Fibroblast of skin of right quadriceps (primary cell): ENCODE measurements around the gene PINLYP.
A peak's percentile ranks its signal among the peaks of the same experiment; 100 is the strongest.

Experiments used
- DNase-seq: peaks from one replicate; pipeline ENCODE4 v3.0.0-alpha.2; 2013

Gene PINLYP

DNA sequence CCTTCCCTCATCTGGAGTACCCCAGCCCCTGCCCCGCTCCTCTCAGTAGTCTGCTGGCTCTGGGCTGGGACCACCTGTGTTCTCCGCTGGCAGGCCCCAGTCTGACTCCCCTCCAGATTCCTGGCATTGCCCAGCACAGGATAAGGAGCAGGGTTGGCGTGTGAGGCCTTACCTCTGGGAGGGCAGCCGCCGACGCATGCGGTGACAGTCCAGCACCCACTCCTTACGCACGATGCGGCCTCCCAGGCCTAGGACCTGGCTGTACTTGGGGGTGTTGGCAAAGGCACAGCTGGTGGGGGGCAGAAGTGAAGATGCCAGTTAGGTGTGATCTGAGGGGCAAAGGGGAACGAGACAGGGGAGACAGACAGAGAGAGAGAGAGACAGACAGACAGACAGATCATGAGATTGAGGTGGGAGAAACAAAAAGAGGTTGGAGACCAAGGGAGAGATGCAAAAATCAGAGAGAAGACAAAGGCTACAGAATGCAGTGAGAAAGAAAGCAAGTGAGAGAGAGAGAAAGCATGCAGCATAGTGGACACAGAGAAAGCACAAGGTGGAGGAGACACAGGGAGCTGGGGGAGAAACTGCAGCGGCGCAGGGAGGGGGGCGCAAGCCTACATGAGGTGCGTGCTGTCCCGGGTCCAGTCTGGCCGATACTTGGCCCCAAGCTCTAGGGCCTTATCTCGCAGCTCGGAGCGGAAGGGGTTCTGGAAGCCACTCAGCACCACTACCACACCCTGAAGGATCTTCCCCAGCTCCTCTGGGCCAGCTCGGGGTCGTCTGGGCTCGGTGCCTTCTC lies 24.0 kb upstream of the PINLYP start:
- no peak for DNase-seq

DNA sequence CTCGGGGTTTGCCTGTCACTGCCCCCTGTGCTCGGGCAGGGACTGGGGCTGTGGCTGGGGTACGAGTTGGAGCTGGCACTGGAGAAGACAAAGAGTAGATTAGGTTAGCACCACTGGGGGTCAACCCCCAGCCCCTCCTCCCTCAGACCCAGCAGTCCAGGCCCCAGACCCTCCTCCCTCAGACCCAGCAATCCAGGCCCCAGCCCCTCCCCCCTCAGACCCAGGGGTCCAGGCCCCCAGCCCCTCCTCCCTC lies 23.5 kb upstream of the PINLYP start:
- no peak for DNase-seq

DNA sequence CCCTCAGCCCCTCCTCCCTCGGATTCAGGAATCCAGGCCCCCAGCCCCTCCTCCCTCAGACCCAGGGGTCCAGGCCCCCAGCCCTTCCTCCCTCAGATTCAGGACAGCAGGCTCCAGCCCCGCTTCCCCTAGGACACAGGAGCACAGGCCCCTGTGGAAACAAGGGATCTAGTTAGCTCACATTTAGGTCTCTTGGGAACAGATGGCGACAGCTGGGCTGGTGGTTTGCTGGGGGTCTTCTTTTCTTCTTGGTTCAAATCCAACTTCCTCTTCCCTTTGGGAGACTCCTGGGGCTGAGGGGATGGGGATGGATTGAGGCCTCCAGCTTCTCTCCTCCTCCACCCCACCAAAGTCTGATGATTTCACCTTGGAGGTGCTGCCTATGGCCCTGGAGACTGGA lies 23.0 kb upstream of the PINLYP start:
- no peak for DNase-seq

DNA sequence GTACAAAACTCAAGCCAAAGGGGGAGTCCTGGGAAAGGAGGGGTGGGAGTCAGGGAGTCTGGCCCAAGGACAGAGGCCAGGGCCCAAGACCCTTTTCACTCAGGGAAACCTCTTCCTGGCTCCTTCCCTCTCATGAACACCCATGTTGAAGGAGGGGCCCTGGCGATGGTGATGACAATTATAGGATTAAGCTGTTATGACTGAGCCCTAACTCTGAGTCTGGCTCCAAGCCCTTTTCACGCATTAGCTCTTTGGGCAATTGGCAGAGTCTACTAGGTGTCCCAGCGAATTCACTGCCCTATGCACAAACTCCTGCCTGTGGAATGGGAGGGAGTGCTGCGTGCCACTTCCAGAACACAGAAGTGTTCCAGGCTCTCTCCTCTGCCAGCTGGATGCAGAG lies 21.9 kb upstream of the PINLYP start:
- no peak for DNase-seq

DNA sequence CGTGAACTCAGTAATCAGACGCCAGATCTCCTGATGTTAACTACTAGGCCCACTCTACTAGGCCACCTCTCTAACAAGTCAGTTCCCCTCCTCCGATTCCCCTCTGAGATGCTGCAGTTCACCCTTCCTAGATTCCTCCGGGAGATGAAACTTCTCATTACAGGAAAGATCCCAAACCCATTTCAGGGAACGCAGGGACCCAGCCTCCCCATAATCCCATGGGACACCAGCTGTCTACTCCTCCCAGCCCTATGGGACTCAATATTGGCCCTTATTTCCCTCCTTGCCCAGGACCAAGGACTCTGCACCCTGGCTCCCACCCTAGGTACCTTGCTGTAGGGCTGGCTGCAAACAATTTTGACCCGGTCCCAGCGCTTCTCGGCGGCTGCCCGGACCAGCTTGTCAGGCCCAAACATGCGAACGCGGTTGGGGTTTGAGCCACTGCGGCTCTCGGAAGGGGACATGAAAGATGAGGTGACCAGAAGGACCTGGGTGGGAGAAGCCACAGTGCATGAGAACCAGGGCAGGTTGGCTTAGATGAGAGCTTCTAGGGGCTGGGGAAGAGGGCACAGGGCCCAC lies 21.2 kb upstream of the PINLYP start:
- DNase-seq, result no peak

DNA sequence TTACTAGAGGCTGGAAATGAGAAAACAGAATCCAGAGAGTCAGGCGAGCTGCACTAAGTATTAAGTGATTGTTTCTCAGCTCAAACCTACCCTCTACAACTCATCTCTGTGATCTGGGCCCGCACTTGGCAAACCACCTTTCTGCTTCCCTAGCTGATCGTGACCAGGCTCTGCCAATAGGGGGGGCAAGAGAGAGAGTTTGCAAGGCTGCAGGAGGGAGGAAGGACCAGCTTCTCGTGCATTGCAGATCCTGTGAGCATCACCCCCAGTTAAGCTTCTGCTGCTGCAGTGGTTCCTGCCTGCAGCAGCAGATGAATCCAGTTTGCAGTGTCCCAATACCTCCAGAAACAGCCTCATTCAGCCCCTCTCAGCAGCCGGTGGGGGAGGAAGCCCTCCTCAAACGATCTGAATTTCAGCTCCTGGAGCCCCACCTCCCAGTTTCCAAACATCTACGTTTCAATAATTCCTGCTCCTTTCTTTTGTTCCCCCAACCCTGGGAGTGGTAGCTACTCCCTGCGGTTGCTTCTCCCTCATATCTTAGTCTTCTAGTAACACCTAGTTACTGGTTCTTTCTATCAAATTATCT lies 20.3 kb upstream of the PINLYP start:
- DNase-seq, result peak; percentile 58

DNA sequence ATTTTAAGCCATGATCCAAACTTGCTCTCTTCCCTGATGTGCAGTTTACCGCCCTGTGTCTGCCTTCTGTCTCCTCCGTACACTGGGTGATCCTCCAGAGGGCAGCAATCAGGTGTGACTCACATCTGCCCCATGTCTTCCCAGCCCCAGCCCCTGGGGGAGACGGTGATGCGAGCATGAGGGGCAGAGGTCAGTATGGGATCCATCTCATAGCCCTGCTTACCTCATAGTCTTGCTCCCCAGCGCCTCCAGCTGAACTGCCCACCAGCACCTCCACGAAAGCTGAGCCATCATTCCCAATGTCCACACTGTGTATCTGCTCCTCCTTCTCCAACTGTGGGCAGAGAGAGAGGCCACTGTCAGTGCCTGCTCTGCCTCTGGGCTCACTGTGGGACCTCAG lies 14.9 kb upstream of the PINLYP start:
- peak; percentile 4 for DNase-seq

DNA sequence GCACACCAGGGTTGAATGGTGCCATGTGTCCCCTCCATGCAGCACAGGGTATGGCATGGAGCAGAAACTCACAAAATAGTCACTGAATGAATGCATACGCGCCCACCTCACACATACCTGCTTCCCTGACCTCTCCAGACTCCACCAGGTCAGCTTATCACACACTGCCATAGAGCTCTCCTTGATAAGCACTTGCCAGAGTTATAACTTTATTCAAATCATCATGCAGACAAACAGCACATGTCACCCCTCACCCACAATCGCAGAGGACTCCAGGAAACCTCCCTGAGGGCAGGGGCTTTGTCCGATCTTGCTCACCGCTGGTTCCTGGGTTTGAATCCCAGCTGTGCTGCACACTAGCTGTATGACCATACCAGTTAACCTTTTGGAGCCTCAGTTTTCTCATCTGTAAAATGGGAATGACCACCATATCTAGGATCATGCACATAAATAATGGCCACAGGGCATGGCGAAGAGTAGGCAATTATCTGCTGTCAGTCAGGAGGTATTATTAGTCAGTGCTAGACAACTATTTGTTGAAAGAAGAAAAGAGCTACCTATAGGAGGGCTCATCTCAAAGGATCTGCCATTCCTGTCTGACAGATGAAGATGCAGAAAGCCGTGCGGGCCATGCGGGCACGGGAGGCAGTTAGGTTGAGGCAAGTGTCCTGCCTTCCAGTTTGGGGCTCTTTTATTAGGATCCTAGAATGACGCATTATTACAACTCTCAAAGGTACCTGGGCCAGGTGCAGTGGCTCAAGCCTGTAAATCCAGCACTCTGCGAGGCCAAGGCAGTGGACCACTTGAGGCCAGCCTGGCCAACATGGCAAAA lies 14.2 kb upstream of the PINLYP start:
- no peak for DNase-seq

DNA sequence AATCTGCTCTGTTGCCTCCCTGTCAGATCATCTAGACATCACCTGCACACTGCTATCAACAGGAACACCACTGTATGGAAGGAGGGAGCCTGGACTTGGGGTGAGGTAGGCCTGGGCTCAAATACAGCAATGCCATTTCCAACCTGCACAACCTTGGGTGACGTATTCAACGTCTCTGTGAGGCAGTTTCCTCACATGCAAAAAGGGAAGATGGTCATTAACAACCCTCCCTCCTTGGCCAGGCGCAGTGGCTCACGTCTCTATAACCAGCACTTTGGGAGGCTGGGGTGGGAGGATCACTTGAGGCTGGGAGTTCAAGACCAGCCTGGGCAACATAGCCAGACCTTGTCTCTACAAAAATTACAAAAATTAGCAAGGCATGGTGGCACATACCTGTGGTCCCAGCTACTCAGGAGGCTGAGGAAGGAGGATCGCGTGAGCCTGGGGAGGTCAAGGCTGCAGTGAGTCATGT lies 13.3 kb upstream of the PINLYP start:
- DNase-seq, result no peak

DNA sequence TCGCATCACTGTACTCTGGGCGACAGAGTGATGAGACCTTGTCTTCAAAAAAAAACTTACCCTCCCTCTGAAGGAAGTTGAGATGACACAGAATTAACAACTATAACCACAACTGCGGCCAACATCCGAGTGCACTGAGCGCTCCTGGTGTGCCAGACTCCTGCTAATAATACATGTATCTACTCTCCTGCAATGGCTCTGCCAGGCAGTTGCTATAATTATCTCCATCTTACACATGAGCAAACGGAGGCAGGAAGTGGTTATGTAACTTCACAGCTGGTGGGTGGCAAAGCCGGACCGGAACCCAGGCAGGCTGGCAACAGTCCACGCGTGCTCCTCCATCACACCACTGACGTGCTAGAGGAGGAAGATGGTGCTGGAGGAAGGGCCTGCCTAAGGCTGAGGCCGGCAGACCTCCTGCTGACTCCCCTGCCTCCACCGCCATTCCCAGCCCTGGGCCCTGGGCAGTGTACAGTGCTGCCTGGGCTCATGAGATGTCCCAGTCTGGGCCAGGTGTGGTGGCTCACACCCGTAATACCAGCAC lies 12.8 kb upstream of the PINLYP start:
- peak; percentile 77 for DNase-seq

DNA sequence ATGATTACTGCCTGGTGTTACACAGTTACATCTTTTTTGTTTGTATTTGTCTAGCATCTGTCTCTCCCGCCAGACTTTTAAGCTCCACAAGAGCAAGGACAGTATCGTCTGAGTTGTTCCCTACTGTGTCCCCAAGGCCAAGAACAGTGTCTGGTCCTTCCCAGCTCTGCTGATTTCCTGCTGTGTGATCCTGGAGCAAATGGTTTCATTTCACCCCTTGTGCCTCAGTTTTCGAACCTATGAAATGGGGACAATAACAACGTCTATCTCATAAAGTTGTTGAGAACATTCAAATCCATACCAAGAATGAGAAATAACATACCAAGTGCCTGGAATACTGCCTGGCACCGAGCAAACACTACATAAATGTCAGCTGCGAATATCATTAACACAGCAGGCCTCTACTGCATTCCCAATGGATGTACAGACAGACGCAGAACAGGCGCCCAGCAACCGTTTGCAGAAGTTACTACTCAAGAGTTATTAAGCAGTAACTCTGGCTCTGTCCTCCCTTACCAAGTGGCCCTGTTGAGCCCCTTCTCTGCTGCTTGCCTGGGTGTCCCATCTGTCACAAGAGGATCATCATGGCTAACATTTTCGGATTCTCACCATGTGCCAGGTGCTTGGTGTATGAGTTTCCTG lies 11.7 kb upstream of the PINLYP start:
- no peak for DNase-seq

DNA sequence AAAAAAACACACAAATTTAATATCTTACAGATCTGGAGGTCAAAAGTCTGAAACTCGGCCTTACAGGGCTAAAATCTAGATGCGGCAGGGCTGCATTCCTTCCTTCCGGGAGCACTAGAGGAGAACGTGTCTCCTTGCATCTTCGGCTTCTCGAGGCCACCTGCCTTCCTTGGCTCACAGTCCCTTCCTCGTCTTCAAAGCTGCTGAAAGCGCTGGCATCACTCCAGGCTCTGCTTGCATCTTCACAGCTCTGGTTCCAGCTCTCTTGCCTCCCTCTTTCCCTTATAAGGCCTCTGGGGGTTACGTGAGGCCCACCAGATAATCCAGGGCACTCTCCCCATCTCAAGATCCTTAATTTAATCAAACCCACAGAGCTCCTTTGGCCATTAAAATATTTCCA lies 10.8 kb upstream of the PINLYP start:
- DNase-seq, result no peak

DNA sequence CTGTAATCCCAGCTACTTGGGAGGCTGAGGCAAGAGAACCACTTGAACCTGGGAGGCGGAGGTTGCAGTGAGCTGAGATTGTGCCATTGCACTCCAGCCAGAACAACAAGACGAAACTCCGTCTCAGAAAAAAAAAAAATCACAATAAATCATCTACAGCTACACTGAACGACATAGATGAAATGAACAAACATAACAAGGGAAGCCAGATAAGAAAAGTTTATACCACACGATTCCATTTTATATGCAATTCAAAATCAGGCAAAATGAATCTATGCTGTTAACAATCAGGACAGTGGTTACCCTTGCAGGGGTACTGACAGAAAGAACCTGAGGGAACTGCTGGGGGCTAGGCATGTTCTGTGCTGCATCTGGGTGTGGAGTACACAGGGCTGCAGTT lies 5.9 kb upstream of the PINLYP start:
- no peak for DNase-seq

DNA sequence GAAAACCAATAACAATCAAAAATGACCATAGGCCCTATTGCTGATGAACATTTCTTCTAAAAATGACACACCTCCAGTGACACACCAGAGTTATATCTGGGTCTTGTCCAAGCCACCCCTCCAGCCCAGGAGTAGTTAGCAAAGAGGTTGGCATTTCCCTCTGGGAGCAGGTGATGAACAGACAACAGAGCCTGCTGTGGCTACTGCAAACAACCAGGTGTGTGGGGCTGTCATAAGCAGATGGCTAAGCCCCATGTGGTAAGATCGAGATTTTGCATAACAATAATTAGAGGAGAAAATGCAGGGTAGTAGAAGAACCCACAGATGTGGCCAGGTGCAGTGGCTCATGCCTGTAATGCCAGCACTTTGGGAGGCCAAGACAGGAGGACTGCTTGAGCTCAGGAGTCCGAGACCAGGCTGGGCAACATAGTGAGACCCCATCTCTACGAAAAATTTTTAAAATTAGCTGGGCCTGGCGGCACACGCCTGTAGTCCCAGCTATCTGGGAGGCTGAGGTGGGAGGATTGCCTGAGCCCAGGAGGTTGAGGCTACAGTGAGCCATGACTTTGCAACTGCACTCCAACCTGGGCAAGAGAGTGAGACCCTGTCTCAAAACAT lies 5.3 kb upstream of the PINLYP start:
- DNase-seq, result no peak

DNA sequence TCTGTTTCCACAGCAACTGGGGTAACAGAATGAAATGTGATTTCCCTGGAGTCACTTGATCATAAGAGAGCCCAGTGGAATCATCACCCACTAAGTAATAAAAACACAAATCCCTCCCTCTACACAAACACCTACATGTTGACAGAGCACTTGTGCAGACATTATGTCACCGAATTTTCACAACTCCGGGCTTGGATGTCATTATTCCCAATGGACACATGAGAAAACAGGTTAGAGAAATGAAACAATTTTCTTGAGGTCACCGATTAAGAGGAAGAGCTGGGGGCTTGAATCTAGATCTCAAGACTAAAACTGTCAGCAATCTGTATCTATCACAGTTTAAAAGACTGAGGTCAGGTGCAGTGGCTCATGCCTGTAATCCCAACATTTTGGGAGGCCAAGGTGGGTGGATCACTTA lies 3.4 kb upstream of the PINLYP start:
- DNase-seq, result no peak

DNA sequence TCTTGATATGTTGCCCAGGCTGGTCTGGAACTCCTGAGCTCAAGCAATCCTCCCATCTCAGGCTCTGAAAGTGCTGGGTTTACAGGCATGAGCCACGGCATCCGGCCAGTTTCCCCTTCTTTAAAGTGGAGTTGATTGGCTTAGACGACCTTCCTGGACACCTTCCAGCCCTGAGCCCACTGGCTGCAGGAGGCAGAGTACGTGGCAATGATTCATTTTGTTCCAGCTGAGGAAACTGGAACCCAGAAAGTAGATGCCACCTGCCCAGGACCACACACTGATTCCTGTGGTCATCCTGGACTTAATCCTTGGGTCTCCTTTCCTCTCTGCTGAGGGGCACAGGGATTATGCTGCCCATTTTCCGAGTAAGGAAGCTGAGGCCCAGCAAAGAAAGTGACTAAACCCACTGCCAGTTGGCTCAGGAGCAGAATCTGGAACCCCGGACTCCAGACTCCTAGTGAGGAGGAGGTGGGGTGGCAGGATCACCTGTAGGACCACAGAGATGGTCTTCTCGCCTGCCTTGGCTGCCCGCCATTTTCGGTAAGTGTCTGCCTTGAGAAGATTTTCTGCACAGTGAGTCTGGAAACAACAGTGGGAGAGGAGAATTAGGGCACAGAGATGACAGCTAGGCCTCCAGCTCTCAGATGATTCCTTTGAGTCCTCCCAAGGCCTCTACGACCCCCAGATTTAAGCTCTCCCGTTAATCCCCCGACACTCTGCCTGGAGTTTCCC lies 1.0 kb upstream of the PINLYP start:
- no peak for DNase-seq

DNA sequence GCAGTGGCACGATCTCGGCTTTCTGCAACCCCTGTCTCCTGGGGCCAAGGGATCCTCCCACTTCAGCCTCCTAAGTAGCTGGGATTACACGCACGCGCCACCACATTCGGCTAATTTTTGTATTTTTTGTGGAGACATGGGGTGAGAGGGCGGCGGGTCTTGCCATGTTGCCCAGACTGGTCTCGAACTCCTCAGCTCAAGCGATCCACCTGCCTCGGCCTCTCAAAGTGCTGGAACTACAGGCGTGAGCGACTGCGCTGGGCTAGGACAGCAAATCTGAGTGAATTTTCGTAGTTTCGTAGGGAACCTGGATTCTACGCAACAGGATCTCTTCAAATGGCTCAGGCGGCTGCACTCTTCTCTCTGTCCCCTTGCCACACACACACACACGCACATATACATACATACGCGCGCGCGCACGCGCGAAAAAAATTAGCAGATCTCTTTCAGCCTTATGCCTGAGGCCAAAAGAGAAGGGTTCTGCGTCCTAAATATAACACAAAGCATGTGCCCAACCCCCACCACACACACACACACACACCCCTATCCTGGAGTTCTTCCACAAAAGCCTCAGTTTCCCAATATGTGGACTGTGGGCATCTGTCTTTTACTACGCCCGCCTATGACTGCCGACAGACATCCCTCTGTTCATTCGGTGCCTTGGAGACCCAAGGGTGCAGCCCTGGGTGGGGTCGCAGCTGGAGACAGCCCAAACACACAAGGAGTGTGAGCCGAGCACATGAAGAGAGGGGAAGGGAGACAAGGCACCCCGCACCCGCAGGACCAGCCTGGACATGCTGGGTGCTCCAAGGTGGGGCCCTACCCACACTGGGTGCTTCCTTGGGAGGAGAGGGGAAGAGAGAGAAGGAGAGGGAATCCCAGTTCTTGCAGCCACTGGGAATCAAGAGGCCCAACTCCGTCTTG lies 616 bp downstream of the PINLYP start:
- DNase-seq, result no peak

DNA sequence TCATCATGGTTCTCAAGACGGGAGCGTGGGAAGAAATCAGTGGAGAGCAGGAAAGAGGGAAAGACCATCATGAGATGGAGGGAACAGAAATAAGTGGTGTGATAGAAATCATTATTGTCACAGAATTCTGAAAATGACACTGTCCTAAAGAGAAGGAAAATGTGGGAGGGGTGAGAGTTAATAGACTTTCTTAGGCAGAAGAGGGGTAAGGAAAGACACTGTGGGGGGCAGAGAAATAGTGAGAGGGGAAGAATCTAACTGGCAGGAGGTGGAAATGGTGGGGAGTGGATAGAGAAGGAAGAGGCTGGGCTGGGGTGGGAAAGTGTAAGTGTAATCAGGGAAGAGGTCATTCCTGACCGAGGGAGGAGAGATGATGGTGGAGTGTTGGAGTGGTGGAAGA lies 3.2 kb downstream of the PINLYP start:
- DNase-seq, result no peak

DNA sequence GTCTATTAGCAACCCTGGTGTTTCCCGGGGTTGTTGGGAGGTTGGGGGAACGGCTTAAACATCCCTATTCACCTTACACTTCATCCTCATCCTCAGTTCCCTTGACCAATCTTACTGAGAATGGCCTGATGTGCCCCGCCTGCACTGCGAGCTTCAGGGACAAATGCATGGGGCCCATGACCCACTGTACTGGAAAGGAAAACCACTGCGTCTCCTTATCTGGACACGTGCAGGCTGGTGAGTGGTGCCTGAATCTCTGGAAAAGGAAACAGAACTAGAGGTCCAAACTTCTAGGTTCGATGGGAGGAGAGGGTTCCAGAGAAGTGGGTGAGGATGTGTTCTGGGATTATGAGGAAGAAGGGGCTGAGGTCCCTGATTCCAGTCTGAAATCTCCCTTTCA lies 5.9 kb downstream of the PINLYP start:
- DNase-seq, result no peak

DNA sequence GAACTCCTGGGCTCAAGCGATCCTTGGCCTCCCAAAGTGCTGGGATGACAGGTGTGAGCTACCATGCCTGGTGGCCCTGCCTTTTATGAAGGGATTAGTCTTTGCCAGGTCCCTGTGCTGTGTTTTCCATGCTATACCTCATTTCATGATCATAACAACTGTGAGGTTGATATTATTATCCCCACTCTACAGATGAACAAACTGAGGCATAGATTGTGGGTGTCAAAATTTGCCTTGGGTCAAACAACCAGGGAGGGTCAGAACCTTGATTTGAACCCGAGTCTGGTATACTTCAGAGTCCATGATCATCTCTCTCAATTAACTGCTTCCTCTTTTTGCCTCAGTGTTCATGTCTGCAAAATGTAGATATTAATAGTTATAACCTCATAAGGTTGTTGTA lies 6.9 kb downstream of the PINLYP start:
- no peak for DNase-seq

DNA sequence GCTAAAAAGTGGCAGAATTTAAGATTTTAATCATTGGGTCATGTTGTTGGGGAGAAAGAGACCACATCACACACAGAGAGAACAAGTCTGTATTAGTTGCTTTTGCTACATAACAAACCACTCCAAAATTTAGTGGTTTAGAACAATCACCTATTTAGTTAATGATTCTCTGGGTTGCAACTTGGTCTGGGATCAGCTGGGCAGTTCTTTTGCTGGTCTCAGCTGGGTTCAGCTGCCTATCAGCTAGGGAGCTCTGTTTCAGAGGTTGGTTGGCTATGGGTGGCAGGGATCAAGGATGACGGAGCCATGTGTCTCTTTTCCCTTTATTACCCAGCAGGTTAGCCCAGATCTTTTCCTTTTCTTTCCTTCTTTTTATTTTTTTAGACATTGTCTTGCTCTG lies 8.9 kb downstream of the PINLYP start:
- no peak for DNase-seq
